HepG2 (cell line): ENCODE measurements around the gene MUC13. TPM values are rescaled to one million over a fixed set of nuclear protein-coding genes. Genes with fewer than 3 reads are reported as not detected.

Experiments used
- ATAC-seq: fragments of 200-7000 bp; cut with Tn5 transposase; 3 replicates; pipeline ENCODE4 v1.9.1; 2020; ENCODE audit warnings: mild to moderate bottlenecking, moderate library complexity
- BruUV-seq: library from RNA; stranded (reverse); fragments of 400-500 nt; replicated peaks from 2 replicates; lab custom pipeline; 2021; lab: Mats Ljungman, UMichigan
- CTCF ChIA-PET: fragments of 300-600 bp; formaldehyde crosslinking; extraction: SDS; loops from one replicate; lab custom pipeline; 2021; ENCODE audit warnings: low total read pairs, inconsistent platforms, low intra/inter-chr PET ratio; lab: Yijun Ruan, JAX
- POLR2A ChIA-PET: fragments of 350-600 bp; sonication (Branson Sonifier 250); formaldehyde crosslinking; loops from one replicate; lab custom pipeline; 2020; ENCODE audit warnings: antibody characterized with exemption, inconsistent platforms; lab: Yijun Ruan, JAX
- DNase-seq: peaks from one replicate; pipeline ENCODE4 v3.0.0-alpha.2; 2015; ENCODE audit warnings: low spot score
- FAIRE-seq: peaks from 3 replicates; lab custom pipeline; 2011; peaks lifted over from hg19 to GRCh38; lab: Jason Lieb, UNC
- H2AFZ ChIP-seq: one replicate; pipeline ENCODE4 v1.6.1; 2011; ENCODE audit warnings: low read length, inconsistent platforms
- H3K27ac ChIP-seq: fragments of 300-600 bp; 3 replicates; pipeline ENCODE4 v1.8.0; 2011; ENCODE audit warnings: mixed run types, mild to moderate bottlenecking, mixed read lengths, low read length, inconsistent platforms; ENCODE audit not compliant: insufficient read depth; ENCODE audit errors: extremely low read length
- H3K27me3 ChIP-seq, 2 experiments: fragments of 200-600 bp in 1 of 2; 2 replicates in 1 of 2; 3 replicates in 1 of 2; pipeline versions ENCODE4 v1.6.0 to v1.8.0; 2011; ENCODE audit warnings: low read length in 2 of 2, mild to moderate bottlenecking in 2 of 2, moderate library complexity in 2 of 2, inconsistent platforms in 1 of 2; ENCODE audit not compliant: insufficient read depth in 2 of 2, control insufficient read depth in 1 of 2
- H3K36me3 ChIP-seq, 2 experiments: fragments of 200-600 bp in 1 of 2; replicated peaks in 1 of 2; 2 replicates in 1 of 2; 3 replicates in 1 of 2; pipeline versions ENCODE4 v1.5.1 to v1.8.0; 2011; ENCODE audit warnings: low read length in 2 of 2, inconsistent platforms in 1 of 2; ENCODE audit not compliant: insufficient read depth in 2 of 2, control insufficient read depth in 1 of 2
- H3K4me1 ChIP-seq: 2 replicates; pipeline ENCODE4 v1.5.1; 2012; ENCODE audit warnings: low read length, inconsistent platforms; ENCODE audit not compliant: insufficient read depth
- H3K4me2 ChIP-seq: 2 replicates; pipeline ENCODE4 v1.6.0; 2011; ENCODE audit warnings: low read depth, low read length, inconsistent platforms
- H3K4me3 ChIP-seq, 3 experiments: fragments of 200-600 bp in 1 of 3; sonication (generic), shearing (Covaris generic) in 1 of 3; replicated peaks in 1 of 3; 2 replicates each; pipeline ENCODE4 v1.5.1; 2011 to 2016; ENCODE audit warnings: low read length in 3 of 3, inconsistent platforms in 2 of 3, low read depth in 2 of 3, mild to moderate bottlenecking in 2 of 3, control low read depth in 1 of 3, mixed read lengths in 1 of 3; ENCODE audit not compliant: insufficient read depth in 1 of 3
- H3K79me2 ChIP-seq: one replicate; pipeline ENCODE4 v1.6.1; 2011; ENCODE audit warnings: low read length, inconsistent platforms; ENCODE audit not compliant: insufficient read depth
- H3K9ac ChIP-seq: 2 replicates; pipeline ENCODE4 v1.6.0; 2011; ENCODE audit warnings: mild to moderate bottlenecking, low read depth, low read length, inconsistent platforms; ENCODE audit not compliant: insufficient read depth
- H3K9me3 ChIP-seq: 2 replicates; pipeline ENCODE4 v1.5.1; 2012; ENCODE audit warnings: mild to moderate bottlenecking, low read length
- H4K20me1 ChIP-seq: 2 replicates; pipeline ENCODE4 v1.6.0; 2011; ENCODE audit warnings: inconsistent platforms, mild to moderate bottlenecking, low read length, moderate library complexity; ENCODE audit not compliant: insufficient read depth
- FOXM1 ChIP-seq: sonication (generic); formaldehyde crosslinking; IDR thresholded peaks from 2 replicates; pipeline ENCODE4 v1.5.0; 2020; ENCODE audit warnings: missing genetic modification reagents
- KDM2A ChIP-seq: sonication (generic); formaldehyde crosslinking; IDR thresholded peaks from 2 replicates; pipeline ENCODE4 v1.4.0; 2020; ENCODE audit warnings: low read depth, missing genetic modification reagents, borderline replicate concordance
- MTF2 ChIP-seq: sonication (generic); formaldehyde crosslinking; IDR thresholded peaks from 2 replicates; pipeline ENCODE4 v1.5.0; 2020; ENCODE audit warnings: missing genetic modification reagents, borderline replicate concordance
- SUZ12 ChIP-seq: fragments of 150-350 bp; IDR thresholded peaks from 2 replicates; pipeline ENCODE4 v1.6.1; 2014; ENCODE audit warnings: low read depth, low read length
- TMF1 ChIP-seq: sonication (generic); formaldehyde crosslinking; IDR thresholded peaks from 2 replicates; pipeline ENCODE4 v1.8.1; 2022; ENCODE audit warnings: low read depth, missing genetic modification reagents
- TSC22D2 ChIP-seq: sonication (generic); formaldehyde crosslinking; IDR thresholded peaks from 2 replicates; pipeline ENCODE4 v1.5.1; 2020; ENCODE audit warnings: missing genetic modification reagents, mild to moderate bottlenecking, borderline replicate concordance
- ZNF567 ChIP-seq: sonication (generic); formaldehyde crosslinking; IDR thresholded peaks from 2 replicates; pipeline ENCODE4 v1.8.1; 2023; ENCODE audit warnings: mild to moderate bottlenecking, missing genetic modification reagents, borderline replicate concordance
- ZNF720 ChIP-seq: sonication (generic); formaldehyde crosslinking; IDR thresholded peaks from 2 replicates; pipeline ENCODE4 v1.4.0; 2020; ENCODE audit warnings: missing genetic modification reagents
- ZNF724P ChIP-seq: sonication (generic); formaldehyde crosslinking; IDR thresholded peaks from 2 replicates; pipeline ENCODE4 v1.8.0; 2022; ENCODE audit warnings: missing genetic modification reagents, borderline replicate concordance
- WGBS: methylation state at CpG from one replicate; pipeline ENCODE4 v1.1.6; 2017; ENCODE audit warnings: low lambda C conversion rate; 5-methylcytosine and 5-hydroxymethylcytosine counted together
- in situ Hi-C: cut with HindIII; loops from 2 replicates; pipeline ENCODE4 v1.10.0; 2017; ENCODE audit warnings: low pct_unique_long_range_greater_than_20kb; ENCODE audit not compliant: extremely low pct_ligation_motif_present
- intact Hi-C: fragments of 100-400 bp; cut with micrococcal nuclease; formaldehyde crosslinking; loops from one replicate; pipeline ENCODE4 v1.10.0; 2022; ENCODE audit not compliant: unreplicated experiment
- polyA plus RNA-seq, 8 experiments: library from polyadenylated mRNA; depleted of rRNA in 3 of 8; stranded (reverse) in 7 of 8; unstranded in 1 of 8; fragments of >200 nt; fragmentation: Illumina TruSeq in 4 of 8; extraction: Trizol in 4 of 8; gene quantifications; 2 replicates each; pipeline versions ENCODE4 v1.2.1 to v1.2.3, GENCODE V29; 2011 to 2016; ENCODE audit warnings: low read depth in 4 of 8, missing spikeins in 1 of 8, mixed read lengths in 1 of 8; ENCODE audit not compliant: insufficient read depth in 1 of 8
- total RNA-seq, 5 experiments: library from RNA; depleted of rRNA; stranded (reverse); fragments of >200 nt; fragmentation: Illumina TruSeq; extraction: Trizol; gene quantifications; 2 replicates each; pipeline ENCODE4 v1.2.3, GENCODE V29; 2016; ENCODE audit warnings: low read depth in 1 of 5
- TF ChIP-seq, protein P1 (sequence below): sonication (generic); formaldehyde crosslinking; IDR thresholded peaks from 2 replicates; pipeline ENCODE4 v1.5.1; 2020; ENCODE audit warnings: mild to moderate bottlenecking, missing genetic modification reagents, moderate library complexity
- TF ChIP-seq, protein P2 (sequence below): IDR thresholded peaks from 2 replicates; pipeline ENCODE4 v1.6.1; 2012; ENCODE audit warnings: inconsistent platforms
- TF ChIP-seq, protein P3 (sequence below): IDR thresholded peaks from 2 replicates; pipeline ENCODE4 v1.6.1; 2016; ENCODE audit warnings: missing biosample characterization, missing genetic modification reagents, low read depth
- TF ChIP-seq, protein P4 (sequence below): sonication (generic); formaldehyde crosslinking; IDR thresholded peaks from 2 replicates; pipeline ENCODE4 v1.9.0; 2021; ENCODE audit warnings: missing genetic modification reagents, mild to moderate bottlenecking, borderline replicate concordance
- TF ChIP-seq, protein P5 (sequence below): IDR thresholded peaks from 2 replicates; pipeline ENCODE4 v1.6.1; 2012; ENCODE audit warnings: low read depth, low read length, improper control_type of control experiment
- TF ChIP-seq, protein P6 (sequence below): sonication (generic); formaldehyde crosslinking; IDR thresholded peaks from 2 replicates; pipeline ENCODE4 v1.8.1; 2023; ENCODE audit warnings: mild to moderate bottlenecking, missing genetic modification reagents

Gene MUC13
- total and polyA plus RNA-seq, 2 of the 13 experiments (the other 11 are each of a cell fraction or from before 2014, with no cell fraction given) = 0.04 to 1.2 TPM

DNA sequence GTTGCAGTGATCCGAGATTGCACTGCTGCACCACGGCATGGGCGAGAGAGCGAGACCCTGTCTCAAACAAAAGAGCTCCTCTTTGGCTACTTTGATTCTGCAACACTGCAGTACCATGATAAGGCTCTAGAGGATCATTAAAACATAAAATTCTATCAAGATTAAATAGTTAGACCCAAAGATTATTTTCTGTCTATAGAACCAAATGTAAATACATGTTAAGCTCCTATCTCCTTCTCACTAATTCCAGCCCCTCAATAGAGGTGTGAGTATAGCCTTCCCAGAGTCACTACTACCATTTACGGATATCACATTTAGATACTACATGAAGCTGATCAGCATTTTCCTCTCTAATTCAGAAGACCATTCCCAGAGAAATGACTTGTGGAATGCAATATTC is 4.3 kb upstream of the MUC13 start:
- no peak overlapping the region for H3K9ac ChIP-seq
- no peak overlapping the region for H3K4me3 ChIP-seq
- H3K9me3 ChIP-seq = no peaks in the 10 kb centered on the region
- POLR2A ChIA-PET = no interaction called here
- no peaks in the 10 kb centered on the region for H4K20me1 ChIP-seq
- no peaks in the 10 kb centered on the region for H3K27me3 ChIP-seq
- CTCF ChIA-PET = no interaction called here
- H3K4me1 ChIP-seq = peaks cover 23% of the 10 kb centered on the region
- BruUV-seq = no TSS peak
- FAIRE-seq (no peak), DNase-seq (no peak), ATAC-seq (no peak)
- H3K4me2 ChIP-seq = no peak overlapping the region
- 91% methylated on average over 1 of the region's 5 CpGs for WGBS
- no peaks in the 10 kb centered on the region for H3K79me2 ChIP-seq
- no peak overlapping the region for H3K27ac ChIP-seq
- intact Hi-C loops (no loop called here), in situ Hi-C loops (no loop called here)
- no peaks in the 10 kb centered on the region for H3K36me3 ChIP-seq
- H2AFZ ChIP-seq = no peak overlapping the region
- TF ChIP-seq, protein P1, sequence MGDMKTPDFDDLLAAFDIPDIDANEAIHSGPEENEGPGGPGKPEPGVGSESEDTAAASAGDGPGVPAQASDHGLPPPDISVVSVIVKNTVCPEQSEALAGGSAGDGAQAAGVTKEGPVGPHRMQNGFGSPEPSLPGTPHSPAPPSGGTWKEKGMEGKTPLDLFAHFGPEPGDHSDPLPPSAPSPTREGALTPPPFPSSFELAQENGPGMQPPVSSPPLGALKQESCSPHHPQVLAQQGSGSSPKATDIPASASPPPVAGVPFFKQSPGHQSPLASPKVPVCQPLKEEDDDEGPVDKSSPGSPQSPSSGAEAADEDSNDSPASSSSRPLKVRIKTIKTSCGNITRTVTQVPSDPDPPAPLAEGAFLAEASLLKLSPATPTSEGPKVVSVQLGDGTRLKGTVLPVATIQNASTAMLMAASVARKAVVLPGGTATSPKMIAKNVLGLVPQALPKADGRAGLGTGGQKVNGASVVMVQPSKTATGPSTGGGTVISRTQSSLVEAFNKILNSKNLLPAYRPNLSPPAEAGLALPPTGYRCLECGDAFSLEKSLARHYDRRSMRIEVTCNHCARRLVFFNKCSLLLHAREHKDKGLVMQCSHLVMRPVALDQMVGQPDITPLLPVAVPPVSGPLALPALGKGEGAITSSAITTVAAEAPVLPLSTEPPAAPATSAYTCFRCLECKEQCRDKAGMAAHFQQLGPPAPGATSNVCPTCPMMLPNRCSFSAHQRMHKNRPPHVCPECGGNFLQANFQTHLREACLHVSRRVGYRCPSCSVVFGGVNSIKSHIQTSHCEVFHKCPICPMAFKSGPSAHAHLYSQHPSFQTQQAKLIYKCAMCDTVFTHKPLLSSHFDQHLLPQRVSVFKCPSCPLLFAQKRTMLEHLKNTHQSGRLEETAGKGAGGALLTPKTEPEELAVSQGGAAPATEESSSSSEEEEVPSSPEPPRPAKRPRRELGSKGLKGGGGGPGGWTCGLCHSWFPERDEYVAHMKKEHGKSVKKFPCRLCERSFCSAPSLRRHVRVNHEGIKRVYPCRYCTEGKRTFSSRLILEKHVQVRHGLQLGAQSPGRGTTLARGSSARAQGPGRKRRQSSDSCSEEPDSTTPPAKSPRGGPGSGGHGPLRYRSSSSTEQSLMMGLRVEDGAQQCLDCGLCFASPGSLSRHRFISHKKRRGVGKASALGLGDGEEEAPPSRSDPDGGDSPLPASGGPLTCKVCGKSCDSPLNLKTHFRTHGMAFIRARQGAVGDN = no peak
- no peak for TF ChIP-seq KDM2A
- TF ChIP-seq FOXM1 (CRISPR knock-in tag) = no peak
- TF ChIP-seq, protein P2, sequence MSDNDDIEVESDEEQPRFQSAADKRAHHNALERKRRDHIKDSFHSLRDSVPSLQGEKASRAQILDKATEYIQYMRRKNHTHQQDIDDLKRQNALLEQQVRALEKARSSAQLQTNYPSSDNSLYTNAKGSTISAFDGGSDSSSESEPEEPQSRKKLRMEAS = no peak
- no peak for TF ChIP-seq SUZ12
- no peak for TF ChIP-seq MTF2 (CRISPR knock-in tag)
- no peak for TF ChIP-seq TMF1 (CRISPR knock-in tag)
- TF ChIP-seq, protein P3, sequence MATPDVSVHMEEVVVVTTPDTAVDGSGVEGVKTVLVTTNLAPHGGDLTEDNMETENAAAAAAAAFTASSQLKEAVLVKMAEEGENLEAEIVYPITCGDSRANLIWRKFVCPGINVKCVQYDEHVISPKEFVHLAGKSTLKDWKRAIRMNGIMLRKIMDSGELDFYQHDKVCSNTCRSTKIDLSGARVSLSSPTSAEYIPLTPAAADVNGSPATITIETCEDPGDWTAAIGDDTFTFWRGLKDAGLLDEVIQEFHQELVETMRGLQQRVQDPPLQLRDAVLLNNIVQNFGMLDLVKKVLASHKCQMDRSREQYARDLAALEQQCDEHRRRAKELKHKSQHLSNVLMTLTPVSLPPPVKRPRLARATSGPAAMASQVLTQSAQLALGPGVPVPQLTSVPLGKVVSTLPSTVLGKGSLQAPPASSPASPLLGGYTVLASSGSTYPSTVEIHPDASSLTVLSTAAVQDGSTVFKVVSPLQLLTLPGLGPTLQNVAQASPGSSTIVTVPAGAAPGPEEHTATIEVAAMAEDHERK (CRISPR knock-in tag) = no peak
- TF ChIP-seq ZNF567 (CRISPR knock-in tag) = no peak
- TF ChIP-seq ZNF720 (CRISPR knock-in tag) = no peak
- TF ChIP-seq TSC22D2 = no peak
- TF ChIP-seq, protein P4, sequence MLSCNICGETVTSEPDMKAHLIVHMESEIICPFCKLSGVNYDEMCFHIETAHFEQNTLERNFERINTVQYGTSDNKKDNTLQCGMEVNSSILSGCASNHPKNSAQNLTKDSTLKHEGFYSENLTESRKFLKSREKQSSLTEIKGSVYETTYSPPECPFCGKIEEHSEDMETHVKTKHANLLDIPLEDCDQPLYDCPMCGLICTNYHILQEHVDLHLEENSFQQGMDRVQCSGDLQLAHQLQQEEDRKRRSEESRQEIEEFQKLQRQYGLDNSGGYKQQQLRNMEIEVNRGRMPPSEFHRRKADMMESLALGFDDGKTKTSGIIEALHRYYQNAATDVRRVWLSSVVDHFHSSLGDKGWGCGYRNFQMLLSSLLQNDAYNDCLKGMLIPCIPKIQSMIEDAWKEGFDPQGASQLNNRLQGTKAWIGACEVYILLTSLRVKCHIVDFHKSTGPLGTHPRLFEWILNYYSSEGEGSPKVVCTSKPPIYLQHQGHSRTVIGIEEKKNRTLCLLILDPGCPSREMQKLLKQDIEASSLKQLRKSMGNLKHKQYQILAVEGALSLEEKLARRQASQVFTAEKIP (CRISPR knock-in tag) = no peak
- TF ChIP-seq, protein P5, sequence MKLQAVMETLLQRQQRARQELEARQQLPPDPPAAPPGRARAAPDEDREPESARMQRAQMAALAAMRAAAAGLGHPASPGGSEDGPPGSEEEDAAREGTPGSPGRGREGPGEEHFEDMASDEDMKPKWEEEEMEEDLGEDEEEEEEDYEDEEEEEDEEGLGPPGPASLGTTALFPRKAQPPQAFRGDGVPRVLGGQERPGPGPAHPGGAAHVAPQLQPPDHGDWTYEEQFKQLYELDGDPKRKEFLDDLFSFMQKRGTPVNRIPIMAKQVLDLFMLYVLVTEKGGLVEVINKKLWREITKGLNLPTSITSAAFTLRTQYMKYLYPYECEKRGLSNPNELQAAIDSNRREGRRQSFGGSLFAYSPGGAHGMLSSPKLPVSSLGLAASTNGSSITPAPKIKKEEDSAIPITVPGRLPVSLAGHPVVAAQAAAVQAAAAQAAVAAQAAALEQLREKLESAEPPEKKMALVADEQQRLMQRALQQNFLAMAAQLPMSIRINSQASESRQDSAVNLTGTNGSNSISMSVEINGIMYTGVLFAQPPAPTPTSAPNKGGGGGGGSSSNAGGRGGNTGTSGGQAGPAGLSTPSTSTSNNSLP = no peak
- TF ChIP-seq, protein P6, sequence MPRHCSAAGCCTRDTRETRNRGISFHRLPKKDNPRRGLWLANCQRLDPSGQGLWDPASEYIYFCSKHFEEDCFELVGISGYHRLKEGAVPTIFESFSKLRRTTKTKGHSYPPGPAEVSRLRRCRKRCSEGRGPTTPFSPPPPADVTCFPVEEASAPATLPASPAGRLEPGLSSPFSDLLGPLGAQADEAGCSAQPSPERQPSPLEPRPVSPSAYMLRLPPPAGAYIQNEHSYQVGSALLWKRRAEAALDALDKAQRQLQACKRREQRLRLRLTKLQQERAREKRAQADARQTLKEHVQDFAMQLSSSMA (CRISPR knock-in tag) = no peak
- no peak for TF ChIP-seq ZNF724P (CRISPR knock-in tag)
